CD14-positive monocyte (primary cell): ENCODE measurements around the gene ZBTB7C. TPM values are rescaled to one million over a fixed set of nuclear protein-coding genes. Genes with fewer than 3 reads are reported as not detected.

ENCODE experiments used
- DNase-seq, 3 donors: peaks; one replicate each; pipeline ENCODE4 v3.0.0-alpha.2; 2011 to 2022
- H2AFZ ChIP-seq: 2 replicates; pipeline ENCODE4 v1.6.0; 2012; ENCODE audit warnings: mild to moderate bottlenecking, low read depth, low read length, inconsistent platforms; ENCODE audit not compliant: insufficient read depth, poor library complexity, severe bottlenecking
- H3K27ac ChIP-seq, 2 donors: 1 replicate in 1 of 2; 2 replicates in 1 of 2; pipeline ENCODE4 v1.5.1; 2012 to 2013; ENCODE audit warnings: low read length in 2 of 2, control low read depth in 1 of 2, inconsistent platforms in 1 of 2, low read depth in 1 of 2, mild to moderate bottlenecking in 1 of 2
- H3K27me3 ChIP-seq, 2 donors: one replicate each; pipeline versions ENCODE4 v1.6.0 to v1.6.1; 2011 to 2013; ENCODE audit warnings: low read length in 2 of 2; ENCODE audit not compliant: control insufficient read depth in 2 of 2, insufficient read depth in 2 of 2
- H3K36me3 ChIP-seq, 2 donors: replicated peaks in 1 of 2; 1 replicate in 1 of 2; 2 replicates in 1 of 2; pipeline versions ENCODE4 v1.5.1 to v1.6.1; 2012 to 2013; ENCODE audit warnings: low read length in 2 of 2, control low read depth in 1 of 2, inconsistent platforms in 1 of 2, mild to moderate bottlenecking in 1 of 2; ENCODE audit not compliant: insufficient read depth in 2 of 2, control insufficient read depth in 1 of 2
- H3K4me1 ChIP-seq, 2 donors: 1 replicate in 1 of 2; 2 replicates in 1 of 2; pipeline versions ENCODE4 v1.5.1 to v1.6.1; 2012 to 2013; ENCODE audit warnings: low read length in 2 of 2, control low read depth in 1 of 2, inconsistent platforms in 1 of 2, mild to moderate bottlenecking in 1 of 2, moderate library complexity in 1 of 2; ENCODE audit not compliant: insufficient read depth in 2 of 2, control insufficient read depth in 1 of 2
- H3K4me2 ChIP-seq: replicated peaks from 2 replicates; pipeline ENCODE3; 2012; ENCODE audit warnings: low read length, moderate library complexity, mild to moderate bottlenecking; ENCODE audit not compliant: poor library complexity, severe bottlenecking; ENCODE audit errors: extremely low read depth
- H3K4me3 ChIP-seq, 3 experiments: fragments of 200-600 bp in 1 of 3; sonication (generic) in 1 of 3; replicated peaks in 1 of 3; 1 replicate in 2 of 3; 2 replicates in 1 of 3; pipeline ENCODE4 v1.5.1; 2011 to 2013; ENCODE audit warnings: low read length in 3 of 3, mild to moderate bottlenecking in 3 of 3, control low read depth in 2 of 3, low read depth in 2 of 3, inconsistent platforms in 1 of 3, moderate library complexity in 1 of 3
- H3K79me2 ChIP-seq: 2 replicates; pipeline ENCODE4 v1.6.0; 2012; ENCODE audit warnings: mild to moderate bottlenecking, control low read depth, inconsistent platforms, low read length, moderate library complexity; ENCODE audit not compliant: insufficient read depth
- H3K9ac ChIP-seq: 2 replicates; pipeline ENCODE4 v1.6.0; 2017; ENCODE audit warnings: low read length, mild to moderate bottlenecking; ENCODE audit not compliant: insufficient read depth, poor library complexity, severe bottlenecking
- H3K9me3 ChIP-seq, 2 donors: replicated peaks in 1 of 2; 1 replicate in 1 of 2; 2 replicates in 1 of 2; pipeline versions ENCODE4 v1.5.1 to v1.6.1; 2012 to 2013; ENCODE audit warnings: low read length in 2 of 2, control low read depth in 1 of 2; ENCODE audit not compliant: control insufficient read depth in 1 of 2, insufficient read depth in 1 of 2
- H4K20me1 ChIP-seq: 2 replicates; pipeline ENCODE4 v1.6.0; 2012; ENCODE audit warnings: mild to moderate bottlenecking, low read length, control low read depth, moderate library complexity; ENCODE audit not compliant: insufficient read depth
- H3K27ac Mint-ChIP-seq, 7 donors: one replicate each; pipeline ENCODE4 v1.8.0; 2020; ENCODE audit warnings: mild to moderate bottlenecking in 7 of 7, mixed read lengths in 7 of 7, moderate library complexity in 6 of 7, inconsistent platforms in 2 of 7
- H3K27me3 Mint-ChIP-seq, 3 donors: one replicate each; pipeline ENCODE4 v1.8.0; 2021 to 2022; ENCODE audit warnings: low read depth in 3 of 3, mild to moderate bottlenecking in 3 of 3, mixed read lengths in 3 of 3, moderate library complexity in 3 of 3, inconsistent platforms in 1 of 3
- H3K36me3 Mint-ChIP-seq, 2 donors: one replicate each; pipeline ENCODE4 v1.8.0; 2020; ENCODE audit warnings: mixed read lengths in 2 of 2, inconsistent platforms in 1 of 2, mild to moderate bottlenecking in 1 of 2
- H3K4me1 Mint-ChIP-seq: one replicate; pipeline ENCODE4 v1.8.0; 2020; ENCODE audit warnings: mild to moderate bottlenecking, mixed read lengths
- H3K4me3 Mint-ChIP-seq, 2 donors: one replicate each; pipeline ENCODE4 v1.8.0; 2020; ENCODE audit warnings: mild to moderate bottlenecking in 2 of 2, mixed read lengths in 2 of 2, moderate library complexity in 1 of 2
- H3K9me3 Mint-ChIP-seq, 7 donors: one replicate each; pipeline ENCODE4 v1.8.0; 2020 to 2022; ENCODE audit warnings: mixed read lengths in 7 of 7, mild to moderate bottlenecking in 6 of 7, moderate library complexity in 6 of 7, inconsistent platforms in 2 of 7
- WGBS: methylation state at CpG from one replicate; pipeline ENCODE4 v1.1.5; 2013; ENCODE audit warnings: missing lambda C conversion rate; ENCODE audit not compliant: insufficient coverage; 5-methylcytosine and 5-hydroxymethylcytosine counted together
- intact Hi-C, 2 donors: fragments of 100-400 bp; cut with micrococcal nuclease; formaldehyde crosslinking; loops; one replicate each; pipeline versions ENCODE4 v1.15.0 to v1.15.1; 2023
- polyA plus RNA-seq, 3 donors: library from polyadenylated mRNA; depleted of rRNA in 1 of 3; unstranded in 2 of 3; stranded (reverse) in 1 of 3; fragments of 300-500 nt in 2 of 3; fragments of >200 nt in 1 of 3; fragmentation: Illumina TruSeq in 2 of 3; gene quantifications; 1 replicate in 2 of 3; 2 replicates in 1 of 3; pipeline ENCODE4 v1.2.3, GENCODE V29; 2012 to 2021
- TF ChIP-seq, protein P1 (sequence below): fragments of 200-600 bp; IDR thresholded peaks from one replicate; pipeline ENCODE4 v1.8.0; 2022; ENCODE audit warnings: antibody characterized with exemption, mild to moderate bottlenecking

Gene ZBTB7C
- polyA plus RNA-seq, 3 donors: 0.03 to 0.09 TPM; not detected in 1

DNA sequence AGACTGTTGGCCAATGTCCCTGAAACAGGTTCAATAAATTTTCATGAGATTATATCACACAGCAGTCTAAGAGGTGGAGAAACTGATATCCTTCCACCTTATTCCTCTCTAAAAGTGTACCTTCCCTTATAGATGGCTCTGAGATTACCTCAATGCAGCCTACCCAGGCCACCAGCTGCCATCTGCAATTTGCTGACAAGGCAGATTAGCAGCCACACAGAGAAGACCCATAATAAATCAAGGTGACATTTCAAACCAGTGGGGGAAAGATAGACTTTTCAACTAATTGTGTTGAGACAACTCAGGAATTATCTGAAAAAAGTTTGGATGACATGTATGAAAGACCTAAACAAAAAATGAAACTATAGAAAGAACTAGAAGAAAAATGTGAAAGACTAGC, 43.2 kb downstream of the ZBTB7C start:
- intact Hi-C loops: no loop called here
- Mint-ChIP-seq H3K4me1 (no peaks in the 10 kb centered on the region), H3K27ac (no peak overlapping the region), H3K36me3 (no peaks in the 10 kb centered on the region), H3K4me3 (no peak overlapping the region), H3K27me3 (peaks cover 9 to 22% (median 17%) of the 10 kb centered on the region in 3 donors), H3K9me3 (peaks cover 5 to 11% (median 6%) of the 10 kb centered on the region in 7 donors)
- DNase-seq: no peak
- no peaks in the 10 kb centered on the region for H3K36me3 ChIP-seq
- TF ChIP-seq, protein P1, sequence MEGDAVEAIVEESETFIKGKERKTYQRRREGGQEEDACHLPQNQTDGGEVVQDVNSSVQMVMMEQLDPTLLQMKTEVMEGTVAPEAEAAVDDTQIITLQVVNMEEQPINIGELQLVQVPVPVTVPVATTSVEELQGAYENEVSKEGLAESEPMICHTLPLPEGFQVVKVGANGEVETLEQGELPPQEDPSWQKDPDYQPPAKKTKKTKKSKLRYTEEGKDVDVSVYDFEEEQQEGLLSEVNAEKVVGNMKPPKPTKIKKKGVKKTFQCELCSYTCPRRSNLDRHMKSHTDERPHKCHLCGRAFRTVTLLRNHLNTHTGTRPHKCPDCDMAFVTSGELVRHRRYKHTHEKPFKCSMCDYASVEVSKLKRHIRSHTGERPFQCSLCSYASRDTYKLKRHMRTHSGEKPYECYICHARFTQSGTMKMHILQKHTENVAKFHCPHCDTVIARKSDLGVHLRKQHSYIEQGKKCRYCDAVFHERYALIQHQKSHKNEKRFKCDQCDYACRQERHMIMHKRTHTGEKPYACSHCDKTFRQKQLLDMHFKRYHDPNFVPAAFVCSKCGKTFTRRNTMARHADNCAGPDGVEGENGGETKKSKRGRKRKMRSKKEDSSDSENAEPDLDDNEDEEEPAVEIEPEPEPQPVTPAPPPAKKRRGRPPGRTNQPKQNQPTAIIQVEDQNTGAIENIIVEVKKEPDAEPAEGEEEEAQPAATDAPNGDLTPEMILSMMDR: no peak
- H3K27ac ChIP-seq: no peak overlapping the region
- H3K79me2 ChIP-seq: no peaks in the 10 kb centered on the region
- no peaks in the 10 kb centered on the region for H3K27me3 ChIP-seq
- no peak overlapping the region for H2AFZ ChIP-seq
- no peak overlapping the region for H3K4me3 ChIP-seq
- no peak overlapping the region for H3K4me2 ChIP-seq
- no peaks in the 10 kb centered on the region for H4K20me1 ChIP-seq
- peaks cover 0 to 6% of the 10 kb centered on the region in 2 donors for H3K9me3 ChIP-seq
- H3K9ac ChIP-seq: no peak overlapping the region
- no peaks in the 10 kb centered on the region for H3K4me1 ChIP-seq

DNA sequence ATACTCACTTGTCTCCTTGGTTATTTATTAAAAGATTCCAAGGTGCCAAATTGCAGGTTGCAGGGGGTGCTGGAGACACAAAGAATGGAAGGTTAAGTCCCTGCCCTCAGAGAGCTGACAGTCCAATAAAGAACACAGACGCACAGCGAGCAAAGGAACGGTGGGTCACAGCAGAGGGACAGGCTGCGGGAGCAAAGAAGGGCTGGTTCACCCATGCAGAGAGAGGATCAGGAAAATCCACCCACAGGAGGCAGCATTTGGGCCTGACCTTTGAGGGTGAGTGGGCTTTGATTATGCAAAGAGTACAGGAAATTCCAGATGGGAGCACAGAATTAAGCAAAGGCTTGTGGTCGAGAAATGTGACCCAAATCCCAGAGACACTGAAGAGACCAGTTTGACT, 45.0 kb downstream of the ZBTB7C start:
- Histone ChIP-seq H3K27ac (no peak overlapping the region), H3K9ac (no peak overlapping the region), H3K4me2 (no peak overlapping the region), H3K36me3 (no peaks in the 10 kb centered on the region), H3K27me3 (no peaks in the 10 kb centered on the region), H3K79me2 (no peaks in the 10 kb centered on the region), H3K4me1 (no peaks in the 10 kb centered on the region), H4K20me1 (no peaks in the 10 kb centered on the region), H2AFZ (no peak overlapping the region), H3K4me3 (no peak overlapping the region), H3K9me3 (peaks cover 0 to 6% of the 10 kb centered on the region in 2 donors)
- intact Hi-C loops: no loop called here
- H3K4me3 Mint-ChIP-seq: no peak overlapping the region
- H3K36me3 Mint-ChIP-seq: no peaks in the 10 kb centered on the region
- WGBS: 95% methylated on average over 5 of the region's 5 CpGs
- peaks cover 3 to 8% (median 6%) of the 10 kb centered on the region in 7 donors for H3K9me3 Mint-ChIP-seq
- no peak for DNase-seq
- peaks cover 9 to 21% (median 10%) of the 10 kb centered on the region in 3 donors for H3K27me3 Mint-ChIP-seq
- H3K4me1 Mint-ChIP-seq: no peaks in the 10 kb centered on the region
- no peak overlapping the region for H3K27ac Mint-ChIP-seq
- TF ChIP-seq, protein P1: no peak
